HG02943 (cell line): ENCODE results near the gene MUC20.
"Not testable (repeated sequence)": the region's sequence is repeated elsewhere in the genome, so short reads cannot be mapped to it uniquely, and the experiment has no call there.

ENCODE experiments used
- ATAC-seq: cut with Tn5 transposase; IDR thresholded peaks from one replicate; pipeline ENCODE4 v1.9.1; 2021; ENCODE audit warnings: mild to moderate bottlenecking, low read depth, moderate library complexity; ENCODE audit not compliant: unreplicated experiment

The MUC20 gene

DNA sequence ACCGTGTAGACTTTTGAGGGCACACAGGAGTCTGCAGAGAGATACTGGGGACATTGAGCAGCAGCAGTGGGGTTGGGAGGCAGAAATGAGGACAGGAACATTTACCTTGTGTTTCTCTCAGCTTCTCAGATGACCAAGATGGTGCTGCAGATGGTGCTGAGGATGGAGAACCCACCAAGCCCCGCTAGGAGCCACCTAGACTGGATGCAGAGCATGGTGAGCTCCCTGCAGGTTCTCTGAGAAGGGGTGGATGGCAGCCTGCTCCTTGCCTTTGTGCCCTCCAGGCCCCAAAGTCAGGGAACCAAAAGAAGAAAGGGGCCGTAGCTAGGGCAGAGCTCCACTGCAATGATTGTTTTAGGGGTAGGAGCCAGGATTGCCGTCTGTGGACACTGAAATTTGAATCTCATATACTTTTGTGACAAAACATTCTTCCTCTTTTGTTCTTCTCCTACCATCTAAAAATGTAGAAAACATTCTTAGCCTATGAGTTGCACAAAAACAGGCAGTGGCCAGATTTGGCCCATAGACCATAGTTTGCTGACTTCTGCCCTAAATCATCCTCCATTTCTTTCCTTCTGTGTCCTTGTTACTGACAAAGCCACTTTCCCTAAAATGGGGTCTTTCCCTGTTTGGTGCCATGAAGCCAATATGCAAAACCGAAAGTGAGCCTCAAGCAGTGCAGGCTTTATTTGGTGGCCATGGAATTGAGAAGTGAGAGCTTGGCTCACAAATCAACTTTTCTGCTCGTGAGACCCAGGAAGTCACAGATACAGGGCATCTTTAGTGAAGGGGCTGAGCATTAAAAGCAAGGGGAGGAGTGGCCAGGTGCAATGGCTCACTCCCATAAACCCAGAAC lies 11.9 kb upstream of the MUC20 start:
- ATAC-seq, result no peak

DNA sequence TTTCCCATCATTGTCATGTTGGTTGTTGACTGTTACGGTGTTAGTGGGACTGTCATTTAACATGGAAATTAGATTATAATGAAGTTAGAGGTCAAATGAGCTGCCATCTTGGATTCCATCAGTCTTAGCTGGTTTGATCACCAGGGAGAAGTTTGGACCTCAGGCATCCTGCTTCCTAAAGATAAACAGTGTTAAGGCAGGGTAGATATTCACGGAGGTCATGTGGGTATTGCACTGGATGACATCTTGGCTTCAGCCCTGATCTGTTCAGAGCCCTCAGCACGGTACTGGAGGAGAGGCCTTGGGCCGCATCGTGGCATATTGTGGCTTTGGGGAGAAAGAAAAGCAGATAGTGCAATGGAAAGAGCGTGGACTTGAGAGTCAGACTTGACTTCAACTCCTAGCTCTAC lies 11.1 kb upstream of the MUC20 start:
- no peak for ATAC-seq

DNA sequence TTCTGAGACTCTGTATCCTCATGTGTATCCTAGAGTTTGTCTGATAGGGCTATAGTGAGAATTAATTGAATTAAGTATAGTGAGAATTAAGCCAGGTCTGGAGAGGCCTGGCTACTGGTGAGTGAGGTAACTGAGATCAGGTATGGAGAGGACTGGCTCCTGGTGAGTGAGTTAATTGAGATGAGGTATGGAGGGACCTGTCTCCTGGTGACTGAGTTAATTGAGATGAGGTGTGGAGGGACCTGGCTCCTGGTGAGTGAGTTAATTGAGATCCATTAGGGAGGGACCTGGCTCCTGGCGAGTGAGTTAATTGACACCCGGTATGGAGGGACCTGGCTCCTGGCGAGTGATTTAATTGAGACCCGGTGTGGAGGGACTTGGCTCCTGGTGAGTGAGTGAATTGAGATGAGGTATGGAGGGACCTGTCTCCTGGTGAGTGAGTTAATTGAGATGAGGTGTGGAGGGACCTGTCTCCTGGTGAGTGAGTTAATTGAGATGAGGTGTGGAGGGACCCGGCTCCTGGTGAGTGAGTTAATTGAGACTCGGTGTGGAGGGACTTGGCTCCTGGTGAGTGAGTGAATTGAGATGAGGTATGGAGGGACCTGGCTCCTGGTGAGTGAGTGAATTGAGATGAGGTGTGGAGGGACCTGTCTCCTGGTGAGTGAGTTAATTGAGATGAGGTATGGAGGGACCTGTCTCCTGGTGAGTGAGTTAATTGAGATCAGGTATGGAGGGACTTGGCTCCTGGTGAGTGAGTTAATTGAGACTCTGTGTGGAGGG lies 10.5 kb upstream of the MUC20 start:
- ATAC-seq, result not testable (repeated sequence)

DNA sequence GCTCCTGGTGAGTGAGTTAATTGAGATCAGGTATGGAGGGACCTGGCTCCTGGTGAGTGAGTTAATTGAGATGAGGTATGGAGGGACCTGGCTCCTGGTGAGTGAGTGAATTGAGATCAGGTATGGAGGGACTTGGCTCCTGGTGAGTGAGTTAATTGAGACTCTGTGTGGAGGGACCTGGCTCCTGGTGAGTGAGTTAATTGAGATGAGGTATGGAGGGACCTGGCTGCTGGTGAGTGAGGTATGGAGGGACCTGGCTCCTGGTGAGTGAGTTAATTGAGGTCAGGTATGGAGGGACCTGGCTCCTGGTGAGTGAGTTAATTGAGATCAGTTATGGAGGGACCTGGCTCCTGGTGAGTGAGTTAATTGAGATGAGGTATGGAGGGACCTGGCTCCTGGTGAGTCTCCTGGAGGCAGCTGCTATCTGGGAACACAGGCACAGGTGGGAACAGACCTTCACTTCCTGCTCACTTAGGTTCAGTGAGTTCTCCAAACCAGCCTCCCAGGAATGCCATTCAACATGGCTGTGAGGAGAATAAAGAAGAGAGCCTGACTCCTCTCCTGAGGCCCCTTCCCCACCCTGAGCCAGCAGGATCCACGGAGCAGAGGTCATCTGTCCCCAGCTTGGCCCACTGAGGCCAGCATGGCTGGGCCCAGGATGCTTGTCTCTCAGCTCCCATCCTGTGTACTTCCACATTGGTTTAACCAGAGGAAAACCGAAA lies 9.5 kb upstream of the MUC20 start:
- ATAC-seq, result not testable (repeated sequence)

DNA sequence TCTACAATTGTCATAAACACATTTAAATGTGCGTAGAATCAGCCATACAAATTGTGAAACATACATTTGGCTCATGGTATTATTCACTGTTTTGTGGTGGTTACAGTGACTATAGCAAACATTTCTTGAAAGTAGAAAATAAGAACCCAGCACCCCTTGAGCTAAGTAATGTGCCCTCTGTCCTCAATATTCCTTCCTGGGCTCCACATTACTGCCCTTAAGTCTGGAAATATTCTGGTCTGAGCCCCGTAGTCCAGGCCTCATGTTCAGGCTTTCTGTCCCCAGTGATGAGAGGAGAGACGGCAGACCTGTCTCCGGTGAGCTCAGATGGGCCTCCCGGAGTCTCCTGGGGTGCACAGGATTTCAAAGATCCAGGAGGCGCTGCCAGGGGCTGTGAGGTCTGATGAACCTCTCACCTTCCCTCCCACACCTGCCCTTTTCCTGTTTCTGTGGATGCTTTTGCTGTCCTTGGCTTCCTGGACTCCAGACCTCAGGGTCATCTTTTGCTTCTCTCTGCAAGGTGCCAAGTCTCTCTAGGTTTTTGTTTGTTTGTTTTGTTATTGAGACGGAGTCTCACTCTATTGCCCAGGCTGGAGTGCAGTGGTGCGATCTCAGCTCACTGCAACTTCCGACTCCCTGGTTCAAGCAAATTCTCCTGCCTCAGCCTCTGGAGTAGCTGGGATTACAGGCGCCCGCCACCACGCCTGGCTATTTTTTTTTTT lies 8.8 kb upstream of the MUC20 start:
- no peak for ATAC-seq

DNA sequence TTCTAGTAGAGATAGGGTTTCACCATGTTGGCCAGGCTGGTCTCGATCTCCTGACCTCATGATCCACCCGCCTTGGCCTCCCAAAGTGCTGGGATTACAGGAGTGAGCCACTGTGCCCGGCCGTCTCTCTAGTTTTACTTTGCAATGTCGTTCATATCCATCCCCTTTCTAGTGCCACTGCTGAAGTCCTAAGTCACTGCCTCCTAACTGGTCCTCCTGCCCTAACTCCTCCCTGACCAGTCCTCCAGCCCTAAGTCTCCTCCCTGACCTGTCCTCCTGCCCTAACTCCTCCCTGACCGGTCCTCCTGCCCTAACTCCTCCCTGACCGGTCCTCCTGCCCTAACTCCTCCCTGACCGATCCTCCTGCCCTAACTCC lies 8.3 kb upstream of the MUC20 start:
- not testable (repeated sequence) for ATAC-seq

DNA sequence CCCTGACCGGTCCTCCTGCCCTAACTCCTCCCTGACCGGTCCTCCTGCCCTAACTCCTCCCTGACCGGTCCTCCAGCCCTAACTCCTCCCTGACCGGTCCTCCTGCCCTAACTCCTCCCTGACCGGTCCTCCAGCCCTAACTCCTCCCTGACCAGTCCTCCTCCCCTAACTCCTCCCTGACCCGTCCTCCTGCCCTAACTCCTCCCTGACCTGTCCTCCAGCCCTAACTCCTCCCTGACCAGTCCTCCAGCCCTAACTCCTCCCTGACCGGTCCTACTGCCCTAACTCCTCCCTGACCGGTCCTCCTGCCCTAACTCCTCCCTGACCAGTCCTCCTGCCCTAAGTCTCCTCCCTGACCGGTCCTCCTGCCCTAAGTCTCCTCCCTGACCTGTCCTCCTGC lies 7.6 kb upstream of the MUC20 start:
- not testable (repeated sequence) for ATAC-seq

DNA sequence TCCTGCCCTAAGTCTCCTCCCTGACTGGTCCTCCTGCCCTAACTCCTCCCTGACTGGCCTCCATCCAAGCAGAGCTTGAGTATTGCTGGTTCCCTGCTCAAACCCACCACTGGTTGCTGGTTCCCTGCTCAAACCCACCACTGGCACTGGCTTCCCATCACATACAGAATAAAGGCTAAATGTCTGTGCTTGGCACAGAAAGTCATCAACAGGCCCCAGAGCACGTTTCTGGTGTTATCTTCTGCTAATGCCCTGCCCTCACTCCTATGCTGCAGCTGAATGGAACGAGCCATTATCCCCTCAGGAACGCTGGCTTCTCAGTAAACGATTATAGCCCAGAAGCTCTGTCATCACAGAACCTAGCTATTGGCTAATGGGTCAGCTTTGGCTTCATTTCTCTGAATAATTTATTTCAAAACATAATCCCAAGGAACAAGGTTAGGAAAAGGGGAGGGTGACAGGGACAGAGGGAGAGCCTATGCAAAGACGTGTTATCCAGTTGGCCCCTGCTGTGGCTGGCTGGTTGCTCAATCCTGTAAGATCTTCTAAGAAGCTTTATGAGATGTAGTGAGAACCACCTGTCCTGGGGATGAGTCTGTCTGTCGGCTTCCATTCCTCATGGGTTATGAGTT lies 6.3 kb upstream of the MUC20 start:
- no peak for ATAC-seq

DNA sequence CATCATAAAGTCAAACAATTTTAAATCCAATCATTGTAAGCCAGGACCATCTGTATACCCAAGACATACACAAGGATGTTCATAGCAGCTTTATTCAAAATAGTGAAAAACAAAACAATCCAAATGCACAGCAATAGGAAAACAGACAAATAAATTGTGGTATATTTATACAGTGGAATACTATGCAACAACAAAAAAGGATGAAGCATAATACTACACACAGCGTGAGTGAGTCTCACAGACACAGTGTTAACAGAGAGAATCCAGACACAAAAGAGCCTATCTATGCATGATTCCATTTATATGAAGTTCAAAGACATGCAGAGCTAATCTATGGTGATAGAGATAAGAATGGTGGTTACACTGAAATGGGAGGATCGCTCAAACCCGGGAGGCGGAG lies 5.6 kb upstream of the MUC20 start:
- ATAC-seq, result no peak

DNA sequence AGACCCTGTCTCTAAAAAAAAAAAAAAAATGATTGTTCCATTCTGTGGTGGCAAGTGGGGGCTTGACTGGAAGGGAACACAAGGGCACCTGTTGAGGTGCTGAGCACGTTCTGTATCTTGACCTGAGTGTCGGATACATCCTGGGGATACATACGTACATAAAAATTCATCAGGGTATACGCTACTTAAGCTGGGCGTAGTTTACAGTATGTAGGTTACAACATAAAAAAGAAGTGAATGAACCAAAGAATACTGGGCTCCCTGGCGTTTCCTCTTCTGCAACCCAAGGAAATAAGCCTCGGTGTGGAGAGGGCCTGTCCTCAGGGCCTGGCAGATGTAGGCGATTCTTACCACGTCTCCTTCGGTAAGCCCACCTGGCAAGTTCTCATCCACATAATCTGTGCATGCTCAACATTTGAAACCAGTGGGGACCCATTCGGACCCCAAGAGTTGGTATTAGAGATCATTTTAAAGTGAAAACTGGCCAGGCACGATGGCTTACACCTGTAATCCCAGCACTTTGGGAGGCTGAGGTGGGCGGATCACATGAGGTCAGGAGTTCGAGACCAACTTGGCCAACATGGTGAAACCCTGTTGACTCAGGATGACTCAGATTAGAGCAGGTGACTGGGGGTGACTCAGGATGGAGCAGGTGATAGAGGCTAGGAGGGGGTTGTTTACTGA lies 5.1 kb upstream of the MUC20 start:
- ATAC-seq, result no peak

DNA sequence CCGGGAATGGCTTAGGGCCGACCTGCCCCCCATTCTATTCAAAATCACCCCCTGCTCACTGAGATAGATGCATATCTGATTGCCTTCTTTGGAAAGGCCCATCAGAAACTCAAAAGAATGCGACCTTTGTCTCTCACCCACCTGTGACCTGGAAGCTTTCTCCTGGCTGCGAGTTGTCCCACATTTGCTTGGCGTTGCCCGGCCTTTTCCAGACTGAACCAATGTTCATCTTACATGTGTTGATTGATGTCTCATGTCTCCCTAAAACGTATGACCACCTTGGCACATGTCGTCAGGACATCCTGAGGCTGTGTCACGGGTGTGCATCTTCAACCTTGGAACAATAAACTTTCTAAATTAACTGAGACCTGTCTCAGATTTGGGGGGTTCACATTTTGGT lies 3.4 kb upstream of the MUC20 start:
- ATAC-seq, result no peak

DNA sequence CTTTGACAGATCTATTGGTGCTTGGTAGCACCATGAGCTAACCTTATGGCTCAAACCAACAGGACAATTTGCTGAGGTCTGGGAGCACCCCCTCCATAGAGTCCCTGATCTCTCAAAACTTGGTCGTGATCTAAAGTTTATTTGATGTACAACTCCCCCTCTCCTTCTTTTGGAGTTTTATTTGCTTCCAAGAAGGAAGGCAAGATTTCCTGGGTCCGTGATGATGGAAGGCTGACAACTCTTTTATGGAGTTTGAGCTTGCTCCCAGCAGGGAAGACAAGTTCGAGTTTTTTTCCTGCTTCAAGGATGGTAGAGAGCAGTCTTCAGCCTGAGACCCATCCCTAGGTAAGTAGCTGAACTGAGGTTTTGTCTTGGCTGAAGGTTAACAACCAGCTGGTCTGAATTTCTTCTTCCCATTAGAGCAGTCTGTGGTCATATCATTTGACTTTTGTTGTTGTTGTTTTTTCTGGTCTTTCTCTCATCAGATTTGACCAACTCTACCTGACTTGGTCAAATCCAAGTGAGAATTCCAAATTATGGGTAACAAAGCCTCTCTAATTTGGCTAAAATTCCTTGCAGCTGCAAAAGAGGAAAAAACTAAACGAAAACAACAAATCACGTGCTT lies 2.8 kb upstream of the MUC20 start:
- ATAC-seq, result no peak

DNA sequence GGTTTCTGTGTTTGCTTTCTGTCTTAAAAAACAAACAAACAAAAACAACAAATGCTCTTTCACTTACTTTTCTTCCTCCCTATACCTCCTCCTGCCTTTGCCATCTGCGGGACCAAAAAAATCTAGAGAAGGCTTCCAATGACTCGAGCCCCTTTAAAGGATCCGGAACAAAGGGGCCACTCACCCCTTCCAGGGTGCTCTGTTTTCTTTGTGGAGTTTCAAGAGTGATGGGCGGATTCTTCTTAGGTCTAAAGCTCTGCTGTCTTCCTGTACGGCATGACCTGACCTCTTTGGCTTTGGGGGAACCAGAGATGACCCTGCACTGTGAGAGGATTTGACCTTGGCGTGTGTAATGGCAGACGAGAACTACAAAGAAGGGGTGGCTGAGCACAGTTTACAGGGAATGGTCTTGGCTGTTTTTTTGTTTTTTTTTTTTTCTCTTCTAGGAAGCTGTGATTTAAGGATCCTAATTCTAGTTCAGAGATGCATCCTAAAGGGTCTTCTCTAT lies 2.2 kb upstream of the MUC20 start:
- ATAC-seq, result no peak

DNA sequence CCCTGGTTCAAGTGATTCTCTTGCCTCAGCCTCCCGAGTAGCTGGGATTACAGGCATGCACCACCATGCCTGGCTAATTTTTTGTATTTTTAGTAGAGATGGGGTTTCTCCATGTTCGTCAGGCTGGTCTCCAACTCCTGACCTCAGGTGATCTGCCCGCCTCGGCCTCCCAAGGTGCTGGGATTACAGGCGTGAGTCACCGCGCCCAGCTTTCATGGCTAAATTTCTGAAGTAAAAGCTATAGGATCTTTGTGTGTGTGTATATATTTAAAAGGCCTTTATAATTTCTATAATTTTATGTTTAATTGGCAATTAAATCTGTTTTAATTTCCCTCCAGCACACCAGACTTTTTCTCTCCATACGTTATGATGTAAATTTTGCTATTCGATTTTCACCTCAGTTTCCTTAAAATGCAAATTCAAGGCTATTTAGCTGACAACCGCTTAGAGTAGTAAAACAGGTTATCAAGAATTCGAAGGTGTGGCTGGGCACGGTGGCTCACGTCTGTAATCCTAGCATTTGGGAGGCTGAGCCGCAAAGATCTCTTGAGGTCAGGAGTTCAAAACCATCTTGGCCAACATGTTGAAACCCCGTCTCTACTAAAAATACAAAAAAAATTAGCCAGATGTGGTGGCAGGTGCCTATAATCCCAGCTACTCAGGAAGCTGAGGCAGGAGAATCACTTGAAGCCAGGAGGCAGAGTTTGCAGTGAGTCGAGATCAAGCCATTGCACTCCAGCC lies 1.1 kb upstream of the MUC20 start:
- not testable (repeated sequence) for ATAC-seq

DNA sequence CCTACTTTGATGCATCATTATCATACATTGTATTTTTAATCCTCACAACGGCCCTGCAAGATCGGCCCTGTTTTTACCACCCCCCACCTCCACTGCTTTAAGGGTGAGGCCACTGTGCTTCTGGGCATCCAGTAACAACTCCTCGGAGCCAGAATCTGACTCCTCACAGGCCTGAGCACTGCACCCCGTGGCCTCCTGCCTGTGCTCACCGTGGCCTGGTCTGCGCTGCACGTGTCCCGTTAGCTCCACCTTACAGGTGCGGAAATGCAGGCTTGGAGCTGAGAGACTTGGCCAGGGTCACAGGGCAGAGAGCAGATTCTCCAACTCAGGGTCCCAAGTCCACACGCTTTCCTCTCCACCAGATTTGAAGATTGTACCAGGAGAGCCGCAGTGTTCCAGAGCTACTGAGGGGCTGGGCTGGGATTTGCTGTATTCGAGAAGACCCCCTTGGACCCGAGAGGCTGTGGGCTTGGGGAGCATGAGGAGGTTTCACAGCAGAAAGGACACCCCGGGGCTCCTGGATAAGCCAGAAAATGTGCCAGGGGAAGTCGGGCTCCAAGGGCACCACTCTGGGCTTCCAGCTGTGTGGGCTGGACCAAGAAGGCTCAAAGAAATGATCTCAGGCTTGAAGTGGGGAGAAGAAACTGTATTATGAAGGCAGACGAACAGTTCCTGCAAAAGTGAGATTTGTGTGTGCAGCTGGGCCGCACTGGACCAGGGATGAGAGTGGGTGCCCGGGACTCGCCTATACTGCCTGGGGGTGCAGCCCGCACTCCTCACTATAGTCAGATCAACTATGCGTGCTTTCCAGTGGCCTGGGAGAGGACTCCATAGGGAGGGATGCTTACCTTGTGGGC lies 1.6 kb downstream of the MUC20 start:
- not testable (repeated sequence) for ATAC-seq

DNA sequence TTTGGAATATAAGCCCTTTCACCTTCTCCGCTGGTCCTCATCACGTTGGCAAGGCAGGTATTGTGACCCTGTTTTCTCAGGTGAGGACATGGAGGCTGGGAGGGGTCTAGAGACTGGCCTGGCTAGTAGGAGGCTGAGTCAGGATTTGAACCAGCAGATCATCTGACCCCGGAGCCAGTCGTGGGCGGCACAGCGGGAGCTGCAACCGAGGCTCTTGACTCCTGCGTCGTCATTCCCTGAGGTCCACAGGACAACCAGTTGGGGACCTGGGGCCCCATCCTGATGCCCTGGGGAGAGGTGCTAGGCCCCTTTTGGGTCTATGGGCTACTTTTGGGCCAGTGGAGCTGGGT lies 2.2 kb downstream of the MUC20 start:
- ATAC-seq, result not testable (repeated sequence)

DNA sequence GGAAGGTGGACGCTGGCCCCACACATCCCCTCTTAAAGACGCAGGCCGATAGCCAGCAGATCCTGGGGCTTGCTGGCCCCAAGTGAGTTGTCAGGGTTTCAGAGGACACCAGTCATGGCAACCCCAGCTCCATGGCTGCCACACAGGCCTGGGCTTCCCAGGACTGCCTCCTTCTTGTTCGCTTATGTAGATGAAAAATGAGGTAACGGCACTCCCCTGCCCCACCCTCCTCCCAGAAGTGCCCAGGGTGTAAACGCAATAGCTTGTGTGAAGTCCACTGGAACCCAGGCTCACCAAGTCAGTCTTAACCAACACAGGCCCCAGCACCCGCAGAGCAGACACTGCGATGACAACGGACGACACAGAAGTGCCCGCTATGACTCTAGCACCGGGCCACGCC lies 3.6 kb downstream of the MUC20 start:
- ATAC-seq, result not testable (repeated sequence)
